ENCODE measurements around the gene KRTAP19-8. TPM values are rescaled to one million over a fixed set of nuclear protein-coding genes. Genes with fewer than 3 reads are reported as not detected.
A peak's percentile ranks its signal among the peaks of the same experiment; 100 is the strongest.

The KRTAP19-8 gene
- total RNA-seq, 1 experiment from 2014 or later: not detected

DNA sequence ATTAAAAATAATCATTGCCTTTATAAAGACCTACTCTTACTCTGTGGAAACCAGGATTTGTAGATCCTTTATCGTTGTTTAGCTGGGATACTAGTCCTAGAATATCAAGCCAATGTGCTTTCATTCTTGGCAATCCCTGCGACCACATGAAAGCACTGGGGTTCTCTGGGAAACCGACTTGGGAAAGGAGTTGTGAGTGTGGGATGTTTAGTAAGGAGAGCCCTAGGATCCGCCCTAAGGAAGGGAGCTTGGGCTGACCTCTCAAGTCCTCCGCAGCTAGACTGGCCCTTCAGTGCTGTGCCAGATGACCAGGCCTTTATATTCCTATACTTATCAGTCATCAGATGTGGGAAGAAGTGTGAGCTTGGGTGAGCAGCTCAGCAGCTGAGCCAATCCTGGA is 5.2 kb upstream of the KRTAP19-8 start:
- no TSS peak for BruUV-seq (replicated peaks)
- H3K36me3 Mint-ChIP-seq (ENCODE audit: insufficient read depth, unreplicated experiment): no peaks in the 10 kb centered on the region
- H3K4me1 Mint-ChIP-seq (ENCODE audit: insufficient read depth, unreplicated experiment): no peaks in the 10 kb centered on the region
- no peaks in the 10 kb centered on the region for H3K9me3 Mint-ChIP-seq (ENCODE audit: unreplicated experiment)
- TF ChIP-seq, protein P1, sequence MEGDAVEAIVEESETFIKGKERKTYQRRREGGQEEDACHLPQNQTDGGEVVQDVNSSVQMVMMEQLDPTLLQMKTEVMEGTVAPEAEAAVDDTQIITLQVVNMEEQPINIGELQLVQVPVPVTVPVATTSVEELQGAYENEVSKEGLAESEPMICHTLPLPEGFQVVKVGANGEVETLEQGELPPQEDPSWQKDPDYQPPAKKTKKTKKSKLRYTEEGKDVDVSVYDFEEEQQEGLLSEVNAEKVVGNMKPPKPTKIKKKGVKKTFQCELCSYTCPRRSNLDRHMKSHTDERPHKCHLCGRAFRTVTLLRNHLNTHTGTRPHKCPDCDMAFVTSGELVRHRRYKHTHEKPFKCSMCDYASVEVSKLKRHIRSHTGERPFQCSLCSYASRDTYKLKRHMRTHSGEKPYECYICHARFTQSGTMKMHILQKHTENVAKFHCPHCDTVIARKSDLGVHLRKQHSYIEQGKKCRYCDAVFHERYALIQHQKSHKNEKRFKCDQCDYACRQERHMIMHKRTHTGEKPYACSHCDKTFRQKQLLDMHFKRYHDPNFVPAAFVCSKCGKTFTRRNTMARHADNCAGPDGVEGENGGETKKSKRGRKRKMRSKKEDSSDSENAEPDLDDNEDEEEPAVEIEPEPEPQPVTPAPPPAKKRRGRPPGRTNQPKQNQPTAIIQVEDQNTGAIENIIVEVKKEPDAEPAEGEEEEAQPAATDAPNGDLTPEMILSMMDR (IDR thresholded peaks at IDR 0.05; ENCODE audit: unreplicated experiment): no peak
- CTCF ChIA-PET: no interaction called here
- H3K27me3 Mint-ChIP-seq (ENCODE audit: insufficient read depth, unreplicated experiment): peaks cover 23% of the 10 kb centered on the region
- POLR2A ChIA-PET: no interaction called here
- DNase-seq (ENCODE audit: unreplicated experiment): no peak
- no peak overlapping the region for H3K4me3 Mint-ChIP-seq (ENCODE audit: unreplicated experiment)
- intact Hi-C loops (cut with micrococcal nuclease): no loop called here
- H3K27ac Mint-ChIP-seq (ENCODE audit: low read depth, unreplicated experiment): no peak overlapping the region

DNA sequence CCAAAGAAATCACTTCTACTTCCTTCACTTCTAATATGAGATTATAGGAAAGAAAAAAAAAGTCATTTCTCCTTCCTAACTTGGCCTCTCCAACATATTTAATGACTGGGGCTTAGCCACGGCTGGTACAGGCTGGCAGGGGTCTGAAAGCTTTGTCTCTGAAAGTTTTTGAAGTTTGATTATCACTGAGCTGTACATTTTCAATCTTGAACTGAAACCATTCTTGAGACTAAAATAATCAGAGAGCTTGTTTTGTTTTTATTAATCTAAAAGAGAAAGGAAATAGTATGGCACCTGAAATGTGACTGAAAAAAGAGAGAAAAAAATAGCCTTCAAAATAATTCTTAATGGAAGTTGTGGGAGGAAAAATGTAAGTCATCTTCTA is 3.8 kb upstream of the KRTAP19-8 start:
- intact Hi-C loops (cut with micrococcal nuclease): no loop called here
- Mint-ChIP-seq H3K4me1 (ENCODE audit: insufficient read depth, unreplicated experiment) (no peaks in the 10 kb centered on the region), H3K4me3 (ENCODE audit: unreplicated experiment) (no peak overlapping the region), H3K9me3 (ENCODE audit: unreplicated experiment) (no peaks in the 10 kb centered on the region), H3K27me3 (ENCODE audit: insufficient read depth, unreplicated experiment) (peaks cover 37% of the 10 kb centered on the region), H3K27ac (ENCODE audit: low read depth, unreplicated experiment) (no peak overlapping the region), H3K36me3 (ENCODE audit: insufficient read depth, unreplicated experiment) (no peaks in the 10 kb centered on the region)
- no peak for DNase-seq (ENCODE audit: unreplicated experiment)
- CTCF ChIA-PET: interaction anchor here (0.5 kb wide), 1 partner anchor 513 kb away, joined by 4 read pairs; no protein-coding TSS in a partner anchor
- TF ChIP-seq, protein P1 (IDR thresholded peaks at IDR 0.05; ENCODE audit: unreplicated experiment): no peak
- BruUV-seq (replicated peaks): no TSS peak
- POLR2A ChIA-PET: no interaction called here

DNA sequence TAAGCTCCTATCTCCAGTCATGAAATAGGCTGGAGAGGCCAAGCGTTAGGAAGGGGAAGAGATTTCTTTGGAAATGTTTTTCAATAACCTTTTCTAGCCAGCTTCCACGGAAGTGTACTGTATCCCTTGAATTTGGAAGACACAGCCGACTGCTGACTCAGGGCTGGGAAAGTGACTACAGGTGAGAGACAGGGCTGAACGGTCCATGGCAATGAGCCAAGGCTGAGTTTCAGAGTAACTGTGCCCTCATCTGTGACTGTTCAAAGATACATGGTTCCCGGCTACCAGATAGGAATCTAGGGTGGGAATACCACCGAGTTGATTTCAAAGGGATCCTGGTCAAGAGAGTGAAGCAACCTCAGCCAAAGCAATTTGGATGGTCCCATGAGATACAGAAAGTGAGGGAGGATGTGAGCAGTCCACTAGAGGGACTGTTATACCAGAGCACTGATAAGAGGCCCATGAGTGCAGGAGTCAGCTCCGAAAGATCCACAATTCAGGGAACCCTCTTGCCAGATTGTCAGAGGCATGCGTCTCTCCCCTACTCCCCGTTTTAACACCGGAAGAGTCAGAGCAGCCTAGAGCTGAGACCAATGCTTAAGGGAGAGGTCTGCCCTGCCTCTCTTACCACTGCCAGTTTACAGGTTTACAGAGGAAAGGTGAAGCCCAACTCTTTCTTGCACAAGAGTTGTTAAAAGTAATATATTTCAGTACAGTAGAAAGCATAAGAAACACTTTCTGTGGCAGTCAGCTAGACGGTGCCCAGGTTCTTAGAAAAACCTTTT is 3.2 kb upstream of the KRTAP19-8 start:
- Mint-ChIP-seq H3K4me1 (ENCODE audit: insufficient read depth, unreplicated experiment) (no peaks in the 10 kb centered on the region), H3K9me3 (ENCODE audit: unreplicated experiment) (no peaks in the 10 kb centered on the region), H3K4me3 (ENCODE audit: unreplicated experiment) (no peak overlapping the region), H3K27ac (ENCODE audit: low read depth, unreplicated experiment) (no peak overlapping the region), H3K36me3 (ENCODE audit: insufficient read depth, unreplicated experiment) (no peaks in the 10 kb centered on the region), H3K27me3 (ENCODE audit: insufficient read depth, unreplicated experiment) (peaks cover 38% of the 10 kb centered on the region)
- TF ChIP-seq, protein P1 (IDR thresholded peaks at IDR 0.05; ENCODE audit: unreplicated experiment): no peak
- peak; percentile 3 for DNase-seq (ENCODE audit: unreplicated experiment)
- ChIA-PET CTCF (interaction anchor here (0.5 to 0.6 kb wide), 2 partner anchors 24 to 1501 kb away, joined by 3 to 5 read pairs; no protein-coding TSS in a partner anchor), POLR2A (no interaction called here)
- no TSS peak for BruUV-seq (replicated peaks)
- intact Hi-C loops (cut with micrococcal nuclease): no loop called here

DNA sequence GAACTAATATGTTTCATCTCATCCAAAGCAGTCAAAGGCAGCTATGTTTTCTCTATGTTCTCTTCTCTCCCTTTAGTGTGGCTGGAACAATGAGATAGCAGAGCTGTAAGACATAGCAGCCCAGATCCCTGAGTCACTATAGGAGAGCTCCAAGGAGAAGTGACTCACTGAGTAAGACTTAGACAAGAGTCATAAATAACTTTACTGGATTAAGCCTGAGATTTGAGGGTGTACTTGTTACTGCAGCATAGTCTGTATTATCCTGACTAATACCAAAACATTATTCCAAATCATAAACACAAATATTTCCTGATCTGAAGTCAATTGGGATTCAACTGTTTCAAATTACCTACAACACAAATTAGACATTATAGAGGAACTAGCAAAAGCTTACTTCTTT is 3.9 kb downstream of the KRTAP19-8 start:
- POLR2A ChIA-PET: interaction anchor here (0.6 kb wide), 1 partner anchor 457 kb away, joined by 3 read pairs; no protein-coding TSS in a partner anchor
- no TSS peak for BruUV-seq (replicated peaks)
- DNase-seq (ENCODE audit: unreplicated experiment): no peak
- no peaks in the 10 kb centered on the region for H3K4me1 Mint-ChIP-seq (ENCODE audit: insufficient read depth, unreplicated experiment)
- TF ChIP-seq, protein P1 (IDR thresholded peaks at IDR 0.05; ENCODE audit: unreplicated experiment): no peak
- H3K4me3 Mint-ChIP-seq (ENCODE audit: unreplicated experiment): no peak overlapping the region
- intact Hi-C loops (cut with micrococcal nuclease): no loop called here
- no peak overlapping the region for H3K27ac Mint-ChIP-seq (ENCODE audit: low read depth, unreplicated experiment)
- CTCF ChIA-PET: interaction anchor here (1.6 kb wide), 1 partner anchor 16 kb away, joined by 3 read pairs; no protein-coding TSS in a partner anchor
- H3K36me3 Mint-ChIP-seq (ENCODE audit: insufficient read depth, unreplicated experiment): no peaks in the 10 kb centered on the region
- H3K9me3 Mint-ChIP-seq (ENCODE audit: unreplicated experiment): no peaks in the 10 kb centered on the region
- peaks cover 24% of the 10 kb centered on the region for H3K27me3 Mint-ChIP-seq (ENCODE audit: insufficient read depth, unreplicated experiment)

All from MCF 10A (cell line).